ENCODE results near the gene ENPP1. TPM values are rescaled to one million over a fixed set of nuclear protein-coding genes. Genes with fewer than 3 reads are reported as not detected.
A peak's percentile ranks its signal among the peaks of the same experiment; 100 is the strongest.

ENPP1 gene
- total RNA-seq, 4 donors from 2014 or later, result 10.0 to 54.7 (median 12.6) TPM

DNA sequence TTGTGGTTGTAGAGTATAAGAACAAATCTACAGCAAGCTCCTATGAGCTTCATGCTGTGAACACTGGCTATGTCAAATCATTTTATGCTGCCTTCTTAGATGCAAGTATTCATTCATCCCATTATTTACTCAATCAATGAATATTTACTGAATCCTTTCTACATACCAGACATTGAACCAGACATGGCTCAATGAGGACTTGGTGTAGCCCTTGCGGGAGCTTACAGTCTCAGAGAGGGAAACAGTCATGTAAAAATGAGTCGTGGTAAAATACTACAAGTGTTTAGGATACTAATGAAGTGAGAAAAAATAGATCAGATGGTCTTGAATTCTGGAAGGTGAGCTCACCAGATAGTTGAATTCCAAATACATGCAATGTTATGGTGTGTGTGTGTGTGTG, 44.8 kb upstream of the ENPP1 start:
- ATAC-seq, result no peak
- TF ChIP-seq POLR2AphosphoS5 (IDR thresholded peaks at IDR 0.05) (no peak), POLR2A (IDR thresholded peaks at IDR 0.05) (no peak), EP300 (IDR thresholded peaks at IDR 0.05) (no peak)
- TF ChIP-seq, protein P1, sequence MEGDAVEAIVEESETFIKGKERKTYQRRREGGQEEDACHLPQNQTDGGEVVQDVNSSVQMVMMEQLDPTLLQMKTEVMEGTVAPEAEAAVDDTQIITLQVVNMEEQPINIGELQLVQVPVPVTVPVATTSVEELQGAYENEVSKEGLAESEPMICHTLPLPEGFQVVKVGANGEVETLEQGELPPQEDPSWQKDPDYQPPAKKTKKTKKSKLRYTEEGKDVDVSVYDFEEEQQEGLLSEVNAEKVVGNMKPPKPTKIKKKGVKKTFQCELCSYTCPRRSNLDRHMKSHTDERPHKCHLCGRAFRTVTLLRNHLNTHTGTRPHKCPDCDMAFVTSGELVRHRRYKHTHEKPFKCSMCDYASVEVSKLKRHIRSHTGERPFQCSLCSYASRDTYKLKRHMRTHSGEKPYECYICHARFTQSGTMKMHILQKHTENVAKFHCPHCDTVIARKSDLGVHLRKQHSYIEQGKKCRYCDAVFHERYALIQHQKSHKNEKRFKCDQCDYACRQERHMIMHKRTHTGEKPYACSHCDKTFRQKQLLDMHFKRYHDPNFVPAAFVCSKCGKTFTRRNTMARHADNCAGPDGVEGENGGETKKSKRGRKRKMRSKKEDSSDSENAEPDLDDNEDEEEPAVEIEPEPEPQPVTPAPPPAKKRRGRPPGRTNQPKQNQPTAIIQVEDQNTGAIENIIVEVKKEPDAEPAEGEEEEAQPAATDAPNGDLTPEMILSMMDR (IDR thresholded peaks at IDR 0.05), result no peak
- Histone ChIP-seq H3K36me3 (no peaks in the 10 kb centered on the region), H3K27ac (no peak overlapping the region), H3K4me3 (no peak overlapping the region), H3K27me3 (no peaks in the 10 kb centered on the region), H3K9me3 (no peaks in the 10 kb centered on the region), H3K4me1 (peaks cover 0 to 18% (median 2%) of the 10 kb centered on the region in 3 donors)
- 90 to 94% methylated on average over 2 of the region's 2 CpGs for WGBS, 2 donors (ENCODE audit: low coverage in 1 of 2)

DNA sequence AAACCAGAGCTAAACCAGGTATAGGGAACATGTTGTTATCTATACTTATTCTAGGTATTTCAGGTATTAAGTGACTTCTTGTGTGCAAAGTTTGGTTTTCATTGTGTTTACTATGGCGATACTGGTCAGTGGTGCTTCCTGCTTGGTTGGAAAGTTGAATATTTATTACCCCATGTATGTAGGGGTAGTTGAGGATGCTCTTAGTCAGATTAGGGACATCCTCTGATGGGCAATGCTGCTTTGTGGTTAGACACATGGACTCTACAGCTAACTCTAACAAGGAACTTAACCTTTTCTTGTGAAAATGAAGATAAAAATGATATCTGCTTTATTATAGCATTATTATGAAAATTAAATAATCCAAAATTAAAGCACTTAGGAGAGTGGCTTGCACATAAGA, 44.1 kb upstream of the ENPP1 start:
- 40 to 92% methylated on average over 1 of the region's 1 CpG for WGBS, 2 donors (ENCODE audit: low coverage in 1 of 2)
- no peaks in the 10 kb centered on the region for H3K9me3 ChIP-seq
- no peak for TF ChIP-seq EP300 (IDR thresholded peaks at IDR 0.05)
- H3K36me3 ChIP-seq, result no peaks in the 10 kb centered on the region
- H3K4me1 ChIP-seq, result peaks cover 0 to 18% (median 2%) of the 10 kb centered on the region in 3 donors
- H3K27ac ChIP-seq, result no peak overlapping the region
- ATAC-seq, result no peak
- H3K4me3 ChIP-seq, result no peak overlapping the region
- no peaks in the 10 kb centered on the region for H3K27me3 ChIP-seq

DNA sequence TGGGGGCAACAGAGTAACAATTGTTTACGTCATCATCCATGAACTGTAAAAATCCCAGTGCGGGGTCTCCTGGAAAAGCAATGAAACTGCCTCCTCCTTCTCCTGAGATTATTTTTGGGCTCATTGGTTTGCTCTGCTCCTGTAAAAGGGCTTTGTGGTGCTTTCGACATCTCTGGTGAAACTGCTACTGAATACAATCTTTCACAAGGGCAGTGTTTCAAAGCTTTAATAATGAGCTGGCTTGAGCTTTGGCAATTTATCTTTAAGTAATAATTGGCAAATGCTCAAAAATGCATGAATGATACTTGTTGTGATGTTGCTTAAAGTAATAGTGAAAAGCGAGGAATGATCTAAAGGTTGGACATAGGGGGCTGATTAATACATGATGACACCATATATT, 43.5 kb upstream of the ENPP1 start:
- TF ChIP-seq EP300 (IDR thresholded peaks at IDR 0.05) (no peak), POLR2A (IDR thresholded peaks at IDR 0.05) (no peak), POLR2AphosphoS5 (IDR thresholded peaks at IDR 0.05) (no peak)
- TF ChIP-seq, protein P1 (IDR thresholded peaks at IDR 0.05), result no peak
- Histone ChIP-seq H3K9me3 (no peaks in the 10 kb centered on the region), H3K36me3 (no peaks in the 10 kb centered on the region), H3K4me3 (no peak overlapping the region), H3K27ac (no peak overlapping the region), H3K27me3 (no peaks in the 10 kb centered on the region), H3K4me1 (peaks cover 0 to 18% (median 2%) of the 10 kb centered on the region in 3 donors)
- 84 to 91% methylated on average over 1 to 4 of the region's 4 CpGs for WGBS, 2 donors (ENCODE audit: low coverage in 1 of 2)
- ATAC-seq, result no peak

DNA sequence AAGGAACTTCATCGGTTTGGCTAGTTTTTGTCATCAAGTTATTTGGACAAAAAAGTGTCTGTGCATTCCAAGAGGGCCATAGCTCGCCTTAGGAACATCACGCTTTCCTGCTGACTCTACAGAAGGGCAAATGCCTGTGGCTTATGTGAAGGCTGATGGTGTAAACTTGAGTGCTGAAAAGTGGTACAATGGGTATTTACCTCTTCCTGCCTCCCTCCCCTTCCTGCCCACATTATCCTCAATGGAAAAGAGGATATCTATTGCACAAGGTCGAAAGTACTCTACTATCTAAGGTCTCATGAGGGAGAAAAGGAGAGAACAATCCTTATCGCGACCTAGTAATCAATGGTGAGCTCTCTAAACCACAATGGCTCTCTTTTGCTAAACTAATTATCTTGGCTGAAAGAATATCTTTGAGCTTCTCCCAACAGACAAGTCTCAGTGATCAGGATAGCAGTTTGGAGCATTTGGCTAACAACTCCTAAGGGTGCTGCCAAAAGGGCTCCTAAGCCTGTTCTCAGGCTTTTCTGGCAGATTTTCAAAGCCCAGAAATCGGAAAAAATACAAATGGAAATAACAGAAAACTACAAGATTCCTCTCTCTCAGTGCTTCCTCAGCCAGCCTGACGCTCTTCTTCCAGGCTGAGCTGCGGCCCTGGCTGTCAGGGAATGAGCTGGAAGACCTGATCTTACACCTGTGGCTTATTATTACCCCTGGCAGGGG, 42.6 kb upstream of the ENPP1 start:
- H3K4me3 ChIP-seq, result no peak overlapping the region
- H3K27ac ChIP-seq, result peak overlapping the region in 2 of 4 donors; percentile 5 to 11
- ATAC-seq, result no peak
- WGBS, 2 donors (ENCODE audit: low coverage in 1 of 2), result 53 to 55% methylated on average over 9 of the region's 9 CpGs
- TF ChIP-seq POLR2A (IDR thresholded peaks at IDR 0.05) (no peak), POLR2AphosphoS5 (IDR thresholded peaks at IDR 0.05) (no peak), EP300 (IDR thresholded peaks at IDR 0.05) (no peak)
- TF ChIP-seq, protein P1 (IDR thresholded peaks at IDR 0.05), result no peak
- no peaks in the 10 kb centered on the region for H3K9me3 ChIP-seq
- no peaks in the 10 kb centered on the region for H3K36me3 ChIP-seq
- H3K4me1 ChIP-seq, result peaks cover 0 to 18% (median 2%) of the 10 kb centered on the region in 3 donors
- no peaks in the 10 kb centered on the region for H3K27me3 ChIP-seq

DNA sequence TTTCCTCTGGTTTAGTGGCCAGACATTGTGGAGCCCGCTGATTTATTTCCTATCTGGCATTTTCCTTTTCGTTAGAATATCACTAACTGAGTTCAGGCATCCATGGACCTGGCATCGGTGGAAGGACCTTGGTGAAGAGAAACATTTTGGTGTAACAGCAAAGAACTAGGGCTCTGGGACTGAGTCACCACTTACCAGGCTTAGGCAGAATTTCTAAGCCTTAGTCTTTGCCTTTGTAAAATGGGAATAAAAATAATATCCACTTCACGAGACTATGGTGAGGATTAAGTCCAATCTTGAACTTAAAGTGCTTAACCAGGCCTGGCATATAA, 42.0 kb upstream of the ENPP1 start:
- Histone ChIP-seq H3K4me3 (no peak overlapping the region), H3K27me3 (no peaks in the 10 kb centered on the region), H3K36me3 (no peaks in the 10 kb centered on the region), H3K9me3 (no peaks in the 10 kb centered on the region), H3K27ac (peak overlapping the region in 1 of 4 donors; percentile 5), H3K4me1 (peaks cover 0 to 21% (median 2%) of the 10 kb centered on the region in 3 donors)
- ATAC-seq, result no peak
- TF ChIP-seq, protein P1 (IDR thresholded peaks at IDR 0.05), result no peak
- no peak for TF ChIP-seq POLR2A (IDR thresholded peaks at IDR 0.05)
- TF ChIP-seq EP300 (IDR thresholded peaks at IDR 0.05), result no peak
- TF ChIP-seq POLR2AphosphoS5 (IDR thresholded peaks at IDR 0.05), result no peak
- WGBS, 2 donors (ENCODE audit: low coverage in 1 of 2), result 80 to 100% methylated on average over 1 of the region's 4 CpGs

Measured in gastroesophageal sphincter (tissue), 4 donors.